HFFc6 (cell line): ENCODE measurements around the gene OPCML. TPM values are rescaled to one million over a fixed set of nuclear protein-coding genes. Genes with fewer than 3 reads are reported as not detected.
A peak's percentile ranks its signal among the peaks of the same experiment; 100 is the strongest.

Source experiments
- DNase-seq: peaks from one replicate; pipeline ENCODE4 v3.0.0-alpha.2; 2018
- H3K27ac Mint-ChIP-seq: 2 replicates; pipeline ENCODE4 v1.8.0; 2020; ENCODE audit warnings: mild to moderate bottlenecking, mixed read lengths
- H3K27me3 Mint-ChIP-seq: 2 replicates; pipeline ENCODE4 v1.8.0; 2021; ENCODE audit warnings: mild to moderate bottlenecking, moderate library complexity, mixed read lengths; ENCODE audit not compliant: insufficient read depth
- H3K36me3 Mint-ChIP-seq: 2 replicates; pipeline ENCODE4 v1.8.0; 2021; ENCODE audit warnings: low read depth, mixed read lengths
- H3K4me1 Mint-ChIP-seq: 2 replicates; pipeline ENCODE4 v1.8.0; 2020; ENCODE audit warnings: low read depth, mixed read lengths
- H3K4me3 Mint-ChIP-seq: 2 replicates; pipeline ENCODE4 v1.8.0; 2020; ENCODE audit warnings: mild to moderate bottlenecking, moderate library complexity, mixed read lengths
- H3K9me3 Mint-ChIP-seq: 2 replicates; pipeline ENCODE4 v1.8.0; 2020; ENCODE audit warnings: mild to moderate bottlenecking, mixed read lengths
- total RNA-seq, 6 experiments: library from RNA; stranded (reverse); fragmentation: NEBNext Ultra II Directional; extraction: Animal tissue kit (Norgen Biotek cat#: 25700); gene quantifications; 2 replicates in 1 of 6; 3 replicates in 5 of 6; pipeline ENCODE4 v1.2.3, GENCODE V29; 2021
- TF ChIP-seq, protein P1 (sequence below): fragments of 200-600 bp; sonication (generic); IDR thresholded peaks from 2 replicates; pipeline ENCODE4 v1.5.0; 2021; ENCODE audit warnings: antibody characterized with exemption, mild to moderate bottlenecking

Gene OPCML
- total RNA-seq, 6 experiments from 2014 or later, result 0.11 to 1.7 (median 0.33) TPM

- Mint-ChIP-seq H3K27ac (no peak overlapping the region), H3K27me3 (peaks cover under 1% of the 10 kb centered on the region), H3K9me3 (no peaks in the 10 kb centered on the region; the same call in 1 of the 2 replicates), H3K36me3 (no peaks in the 10 kb centered on the region), H3K4me1 (peaks cover 9% of the 10 kb centered on the region), H3K4me3 (no peak overlapping the region)
- no peak for DNase-seq
- TF ChIP-seq, protein P1, sequence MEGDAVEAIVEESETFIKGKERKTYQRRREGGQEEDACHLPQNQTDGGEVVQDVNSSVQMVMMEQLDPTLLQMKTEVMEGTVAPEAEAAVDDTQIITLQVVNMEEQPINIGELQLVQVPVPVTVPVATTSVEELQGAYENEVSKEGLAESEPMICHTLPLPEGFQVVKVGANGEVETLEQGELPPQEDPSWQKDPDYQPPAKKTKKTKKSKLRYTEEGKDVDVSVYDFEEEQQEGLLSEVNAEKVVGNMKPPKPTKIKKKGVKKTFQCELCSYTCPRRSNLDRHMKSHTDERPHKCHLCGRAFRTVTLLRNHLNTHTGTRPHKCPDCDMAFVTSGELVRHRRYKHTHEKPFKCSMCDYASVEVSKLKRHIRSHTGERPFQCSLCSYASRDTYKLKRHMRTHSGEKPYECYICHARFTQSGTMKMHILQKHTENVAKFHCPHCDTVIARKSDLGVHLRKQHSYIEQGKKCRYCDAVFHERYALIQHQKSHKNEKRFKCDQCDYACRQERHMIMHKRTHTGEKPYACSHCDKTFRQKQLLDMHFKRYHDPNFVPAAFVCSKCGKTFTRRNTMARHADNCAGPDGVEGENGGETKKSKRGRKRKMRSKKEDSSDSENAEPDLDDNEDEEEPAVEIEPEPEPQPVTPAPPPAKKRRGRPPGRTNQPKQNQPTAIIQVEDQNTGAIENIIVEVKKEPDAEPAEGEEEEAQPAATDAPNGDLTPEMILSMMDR, result no peak
Measured at GRCh38 chr11:132898676-132899075, 633.6 kb downstream of the OPCML start.

DNA sequence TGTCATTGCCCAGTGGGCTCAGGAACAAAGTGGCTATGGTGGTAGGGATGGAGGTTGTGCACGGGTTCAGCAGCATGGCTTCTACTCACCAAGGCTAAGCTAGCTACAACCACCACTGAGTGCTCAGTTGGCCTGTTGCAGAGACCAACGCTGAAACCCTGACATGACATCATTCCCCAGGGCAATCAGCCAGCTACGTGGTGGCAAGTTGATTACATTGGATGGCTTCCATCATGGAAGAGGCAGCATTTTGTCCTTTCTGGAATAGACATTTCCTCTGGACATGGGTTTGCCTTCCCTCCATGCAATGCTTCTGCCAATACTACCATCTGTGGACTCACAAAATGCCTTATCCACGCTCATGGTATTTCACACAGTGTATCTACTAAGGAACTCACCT is 634.3 kb downstream of the OPCML start:
- peak; percentile 6 for DNase-seq
- Mint-ChIP-seq H3K36me3 (no peaks in the 10 kb centered on the region), H3K9me3 (no peaks in the 10 kb centered on the region; the same call in 1 of the 2 replicates), H3K27ac (no peak overlapping the region), H3K4me3 (no peak overlapping the region), H3K27me3 (no peaks in the 10 kb centered on the region; the same call in none of the 2 replicates), H3K4me1 (peaks cover 9% of the 10 kb centered on the region)
- TF ChIP-seq, protein P1, result no peak

DNA sequence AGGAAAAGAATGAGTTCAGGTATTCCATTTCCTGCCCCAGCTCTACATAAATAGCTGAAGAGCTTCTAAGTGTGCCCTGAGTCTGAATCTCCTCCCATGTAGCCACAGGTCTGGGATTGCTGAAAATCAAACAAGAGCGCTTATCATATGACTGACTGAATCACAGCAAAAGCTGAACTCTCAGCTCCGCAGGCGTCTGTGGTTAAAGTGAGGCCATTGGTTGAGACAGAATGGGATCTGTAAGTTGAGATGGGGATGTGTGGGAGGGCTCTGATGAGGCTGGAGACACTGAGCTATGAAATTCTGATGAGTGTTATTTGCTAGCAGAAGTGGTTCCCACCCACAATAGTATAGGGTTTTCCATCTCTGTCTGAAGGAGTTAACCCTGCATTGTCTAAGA is 637.0 kb downstream of the OPCML start:
- Mint-ChIP-seq H3K4me3 (no peak overlapping the region), H3K9me3 (no peaks in the 10 kb centered on the region; the same call in 1 of the 2 replicates), H3K4me1 (no peaks in the 10 kb centered on the region), H3K27ac (no peak overlapping the region), H3K36me3 (no peaks in the 10 kb centered on the region), H3K27me3 (no peaks in the 10 kb centered on the region)
- DNase-seq, result no peak
- TF ChIP-seq, protein P1, result no peak

DNA sequence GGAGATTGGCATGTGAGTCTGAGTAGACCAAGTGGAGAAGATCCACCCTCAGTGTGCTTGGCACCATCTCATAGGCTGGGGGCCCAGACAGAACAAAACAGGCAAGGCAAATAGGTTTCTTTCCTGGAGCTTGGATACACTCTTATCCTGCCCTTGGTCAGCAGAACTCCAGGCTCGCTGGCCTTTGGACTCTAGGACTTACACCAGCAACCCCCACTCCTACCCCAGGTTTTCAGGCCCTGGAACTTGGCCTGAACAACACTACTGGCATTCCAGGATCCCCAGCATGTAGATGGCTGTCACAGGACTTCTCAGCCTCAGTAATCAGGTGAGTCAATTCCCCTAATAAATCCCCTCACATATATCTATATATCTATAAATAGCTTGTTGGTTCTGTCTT is 637.7 kb downstream of the OPCML start:
- H3K27me3 Mint-ChIP-seq, result no peaks in the 10 kb centered on the region
- no peak overlapping the region for H3K4me3 Mint-ChIP-seq
- H3K4me1 Mint-ChIP-seq, result peaks cover 2% of the 10 kb centered on the region; the same call in 1 of the 2 replicates
- DNase-seq, result no peak
- H3K27ac Mint-ChIP-seq, result no peak overlapping the region
- no peaks in the 10 kb centered on the region for H3K36me3 Mint-ChIP-seq
- no peaks in the 10 kb centered on the region; the same call in 1 of the 2 replicates for H3K9me3 Mint-ChIP-seq
- TF ChIP-seq, protein P1, result no peak

GRCh38 chr11:132892876-132893275 is 639.4 kb downstream of the OPCML start:
- H3K9me3 Mint-ChIP-seq, result no peaks in the 10 kb centered on the region; the same call in 1 of the 2 replicates
- no peaks in the 10 kb centered on the region for H3K36me3 Mint-ChIP-seq
- no peaks in the 10 kb centered on the region for H3K27me3 Mint-ChIP-seq
- peaks cover 20% of the 10 kb centered on the region for H3K4me1 Mint-ChIP-seq
- no peak for DNase-seq
- H3K27ac Mint-ChIP-seq, result no peak overlapping the region
- TF ChIP-seq, protein P1, result no peak
- no peak overlapping the region for H3K4me3 Mint-ChIP-seq

- DNase-seq, result no peak
- H3K27ac Mint-ChIP-seq, result peak overlapping the region; percentile 49; the same call in 1 of the 2 replicates
- H3K27me3 Mint-ChIP-seq, result no peaks in the 10 kb centered on the region
- H3K36me3 Mint-ChIP-seq, result no peaks in the 10 kb centered on the region
- TF ChIP-seq, protein P1, result no peak
- peaks cover 52% of the 10 kb centered on the region for H3K4me1 Mint-ChIP-seq
- peak overlapping the region; percentile 49 for H3K4me3 Mint-ChIP-seq
- H3K9me3 Mint-ChIP-seq, result no peaks in the 10 kb centered on the region; the same call in 1 of the 2 replicates
Measured at GRCh38 chr11:132888226-132888625, 644.1 kb downstream of the OPCML start.
